HG03439 (cell line): Measurements from ENCODE around the gene MAPKAPK3.

Experiments
- ATAC-seq: cut with Tn5 transposase; IDR thresholded peaks from one replicate; pipeline ENCODE4 v1.9.1; 2021; ENCODE audit warnings: mild to moderate bottlenecking, moderate library complexity; ENCODE audit not compliant: unreplicated experiment

The MAPKAPK3 gene

GRCh38 chr3:50617096-50617791 is at the start of gene MAPKAPK3:
Gene MAPKAPK3 (plus strand): TSS chr3:50617151. CDS start chr3:50617566, 415 bp downstream.
- peak; percentile 7 for ATAC-seq

- ATAC-seq, result peak; percentile 78
These were observed 49.4 kb upstream of the MAPKAPK3 start, which contains the start of gene C3orf18 for GRCh38 chr3:50567386-50568167. Gene C3orf18 (minus strand): TSS chr3:50567747. CDS start chr3:50565699, 2,048 bp downstream.

GRCh38 chr3:50568947-50569749 is 47.8 kb upstream of the MAPKAPK3 start, which contains the start of gene HEMK1:
Gene HEMK1 (plus strand): TSS chr3:50569522. CDS start chr3:50571105, 1,583 bp downstream.
- ATAC-seq, result peak; percentile 71

- no peak for ATAC-seq
These were observed 46.3 kb upstream of the MAPKAPK3 start for GRCh38 chr3:50570508-50571279.

- no peak for ATAC-seq
These were observed 45.5 kb upstream of the MAPKAPK3 start for GRCh38 chr3:50571486-50571885.

GRCh38 chr3:50572158-50572557 is 44.8 kb upstream of the MAPKAPK3 start:
- ATAC-seq, result no peak

GRCh38 chr3:50572801-50573371 is 44.1 kb upstream of the MAPKAPK3 start:
- ATAC-seq, result no peak

- ATAC-seq, result no peak
These were observed 43.1 kb upstream of the MAPKAPK3 start for GRCh38 chr3:50573566-50574443.

GRCh38 chr3:50574444-50574831 is 42.5 kb upstream of the MAPKAPK3 start:
- no peak for ATAC-seq

GRCh38 chr3:50575372-50575771 is 41.6 kb upstream of the MAPKAPK3 start:
- no peak for ATAC-seq

GRCh38 chr3:50577348-50577747 is 39.6 kb upstream of the MAPKAPK3 start:
- no peak for ATAC-seq

GRCh38 chr3:50580683-50581458 is 36.1 kb upstream of the MAPKAPK3 start:
- no peak for ATAC-seq

- ATAC-seq, result no peak
These were observed 35.5 kb upstream of the MAPKAPK3 start for GRCh38 chr3:50581459-50581842.

- ATAC-seq, result no peak
These were observed 34.9 kb upstream of the MAPKAPK3 start for GRCh38 chr3:50582083-50582482.

- no peak for ATAC-seq
These were observed 33.1 kb upstream of the MAPKAPK3 start for GRCh38 chr3:50583897-50584296.

GRCh38 chr3:50584391-50584790 is 32.6 kb upstream of the MAPKAPK3 start:
- ATAC-seq, result no peak

- no peak for ATAC-seq
These were observed 30.8 kb upstream of the MAPKAPK3 start for GRCh38 chr3:50585919-50586762.

GRCh38 chr3:50586763-50587070 is 30.2 kb upstream of the MAPKAPK3 start:
- no peak for ATAC-seq
